Measurements from ENCODE around the gene PCSK6.

PCSK6 gene

DNA sequence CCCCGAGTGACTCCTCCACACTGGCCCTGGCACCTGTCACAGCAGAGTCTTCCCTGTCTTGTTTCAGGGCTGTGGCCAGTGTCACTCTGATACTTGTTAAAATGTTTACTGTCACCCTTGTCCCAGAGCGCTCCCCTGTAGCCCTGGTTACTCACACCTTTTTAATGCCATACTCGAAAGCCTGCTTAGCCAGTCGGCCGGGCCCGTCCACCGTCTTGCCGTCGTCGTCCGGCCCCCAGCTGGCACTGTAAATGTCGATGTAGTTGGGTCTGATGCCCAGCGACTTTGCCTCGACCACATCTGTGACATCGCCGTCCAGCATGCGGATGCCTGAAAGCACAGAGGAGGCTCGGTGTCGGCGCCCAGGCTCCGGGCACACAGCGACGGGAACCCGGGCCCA, 91.3 kb downstream of the PCSK6 start:
- DNase-seq (ENCODE audit: low spot score): no peak

DNA sequence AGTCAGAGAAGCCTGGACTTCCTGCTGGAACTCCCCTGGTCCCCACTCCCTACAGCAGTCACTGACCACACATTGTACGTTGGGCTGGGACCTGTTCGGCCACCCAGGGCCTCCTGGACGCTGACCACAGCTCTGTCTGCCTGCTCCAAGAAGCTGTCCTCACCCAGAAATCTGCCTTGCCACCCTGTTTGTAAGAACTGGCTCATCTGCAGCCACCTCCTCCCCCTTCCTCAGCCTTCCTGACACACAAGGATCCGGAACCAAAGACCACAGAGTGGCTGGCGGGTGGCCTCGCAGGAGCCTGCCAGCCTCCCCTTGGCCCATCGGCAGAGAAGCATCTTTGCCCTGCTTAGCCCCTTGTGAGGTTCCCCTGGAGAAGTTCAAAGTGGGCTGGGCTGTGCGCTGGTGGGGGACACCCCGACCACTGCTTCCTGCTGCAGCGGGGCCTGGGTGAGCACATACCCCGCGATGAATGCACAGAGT, 91.9 kb downstream of the PCSK6 start:
- DNase-seq (ENCODE audit: low spot score): no peak

DNA sequence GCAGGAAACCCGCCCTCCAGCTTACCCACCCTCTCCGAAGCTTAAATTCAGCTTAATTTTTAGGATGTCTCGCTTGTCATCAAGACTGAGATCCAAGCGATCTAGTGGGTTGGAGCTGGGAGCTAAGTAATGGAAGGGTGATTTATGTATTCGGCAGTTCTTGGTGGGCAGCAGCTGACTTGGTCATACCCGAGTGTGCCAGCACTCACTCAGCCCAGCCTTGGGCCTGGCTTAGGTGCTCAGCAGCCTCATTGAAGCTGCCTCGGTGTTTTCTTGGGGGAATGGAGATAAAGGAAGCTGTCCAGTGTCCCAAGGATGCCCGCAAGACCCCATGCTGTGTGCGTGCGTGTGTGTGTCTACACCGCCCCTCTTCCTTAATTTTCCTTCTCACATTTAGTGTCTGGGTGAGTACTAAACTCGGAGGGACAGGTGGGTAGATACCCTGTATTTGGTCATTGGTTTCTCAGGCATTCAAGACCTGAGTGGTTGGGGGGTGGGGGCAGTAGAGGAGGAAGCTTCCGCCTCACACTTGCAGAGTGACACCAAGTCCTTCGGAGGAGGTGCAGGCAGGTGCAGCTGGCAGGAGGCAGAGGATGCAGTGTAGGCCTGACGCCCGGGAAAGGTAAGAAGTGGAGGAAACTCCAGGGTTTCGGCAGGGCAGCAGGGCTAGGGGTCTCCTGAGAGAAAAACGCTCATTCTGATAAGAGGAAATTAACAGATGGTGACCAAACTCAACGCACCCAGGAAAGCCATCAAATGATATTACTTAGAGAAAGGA, 92.8 kb downstream of the PCSK6 start:
- DNase-seq (ENCODE audit: low spot score): no peak

DNA sequence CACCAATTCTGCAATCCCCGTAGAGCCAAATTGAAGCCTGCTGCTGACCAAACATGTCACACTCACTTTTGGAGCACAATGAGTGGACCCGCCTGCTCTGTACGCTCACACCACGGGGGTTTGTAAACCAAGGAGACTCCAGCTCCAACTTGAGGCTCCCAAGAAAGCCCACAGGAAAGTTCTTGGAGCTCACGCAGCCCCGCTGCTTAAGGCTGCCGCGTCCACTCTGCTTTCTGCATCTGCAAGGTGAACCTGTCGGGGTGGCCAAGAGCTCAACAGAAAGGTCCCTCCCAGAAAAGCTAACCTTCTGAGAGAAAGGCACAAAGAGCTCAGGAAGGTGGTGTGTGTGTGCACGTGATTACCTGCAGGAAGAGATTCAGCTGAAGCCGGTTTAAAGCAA, 94.9 kb downstream of the PCSK6 start:
- DNase-seq (ENCODE audit: low spot score): no peak

DNA sequence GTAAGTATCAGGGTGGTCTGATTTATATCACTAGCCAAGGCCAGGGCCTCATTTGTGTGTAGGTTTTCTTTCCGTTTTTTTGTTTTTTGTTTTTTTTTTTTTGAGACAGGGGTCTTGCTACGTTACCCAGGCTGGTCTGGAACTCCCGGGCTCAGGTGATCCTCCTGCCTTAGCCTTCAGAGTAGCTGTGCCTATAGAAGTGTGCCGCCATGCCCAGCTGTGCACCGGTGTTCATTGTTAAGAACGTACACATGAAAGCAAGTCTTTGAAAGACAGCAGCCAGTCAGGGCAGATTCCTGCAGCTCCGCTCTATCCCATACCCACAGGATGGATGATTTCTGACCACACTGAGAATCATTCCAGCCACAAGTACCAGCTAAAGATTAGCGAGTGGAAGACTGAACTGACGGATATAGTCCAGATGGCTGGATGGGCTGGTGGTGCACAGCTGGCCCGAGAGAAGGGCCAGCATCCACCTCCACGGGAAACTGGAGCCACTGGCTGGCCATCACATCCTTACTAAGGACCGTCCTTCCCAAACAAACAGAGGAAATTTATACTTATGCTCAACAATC, 95.4 kb downstream of the PCSK6 start:
- DNase-seq (ENCODE audit: low spot score): no peak

DNA sequence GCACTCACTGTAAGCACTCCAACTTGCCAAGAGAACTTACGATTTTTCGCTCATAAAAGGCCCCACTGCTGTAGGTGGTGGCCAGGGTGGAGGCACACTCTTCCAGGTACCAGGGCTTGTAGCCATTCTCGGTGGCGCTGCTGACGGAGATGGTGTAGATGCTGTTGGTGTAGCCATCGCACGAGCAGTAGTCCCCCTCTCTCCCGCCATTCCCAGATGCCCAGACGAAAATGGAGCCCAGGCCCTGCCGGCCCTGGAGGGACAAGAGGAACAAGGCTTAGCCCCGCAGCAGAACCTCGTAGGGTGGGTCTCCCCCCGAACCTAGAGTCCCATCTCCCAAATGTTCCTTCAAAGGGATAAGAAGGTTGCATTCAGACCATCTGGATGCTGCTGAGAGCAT, 96.3 kb downstream of the PCSK6 start:
- DNase-seq (ENCODE audit: low spot score): no peak

DNA sequence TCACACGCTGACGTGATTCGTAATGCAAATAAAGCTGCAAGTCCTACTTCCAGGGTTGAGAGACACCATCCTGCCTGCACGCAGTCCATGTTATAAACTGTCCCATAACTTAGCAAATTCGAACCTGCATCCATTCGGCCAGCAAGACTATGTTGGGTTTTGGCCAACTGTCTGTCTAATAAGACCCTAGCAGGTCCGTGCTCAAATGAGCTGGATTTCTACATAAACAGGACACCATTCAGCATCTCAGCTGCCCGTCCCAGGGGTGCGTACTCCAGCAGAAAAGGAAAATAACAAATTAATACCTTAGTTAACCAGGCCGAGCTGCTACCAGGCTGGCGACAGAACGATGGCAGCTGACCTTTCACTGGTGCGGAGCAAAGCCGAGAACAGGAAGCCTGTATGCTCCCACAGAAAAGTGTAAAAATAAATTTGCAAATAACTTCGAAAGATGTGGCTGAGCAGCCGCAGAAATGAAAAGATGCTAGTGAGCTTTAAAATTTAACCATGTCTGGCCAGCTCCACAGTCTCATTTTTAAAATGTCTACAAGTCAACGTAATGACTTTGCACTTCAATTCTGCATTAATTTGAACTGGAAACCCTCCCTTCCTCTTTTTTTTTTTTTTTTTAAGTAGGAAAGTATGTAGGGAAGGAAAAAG, 97.4 kb downstream of the PCSK6 start:
- no peak for DNase-seq (ENCODE audit: low spot score)

DNA sequence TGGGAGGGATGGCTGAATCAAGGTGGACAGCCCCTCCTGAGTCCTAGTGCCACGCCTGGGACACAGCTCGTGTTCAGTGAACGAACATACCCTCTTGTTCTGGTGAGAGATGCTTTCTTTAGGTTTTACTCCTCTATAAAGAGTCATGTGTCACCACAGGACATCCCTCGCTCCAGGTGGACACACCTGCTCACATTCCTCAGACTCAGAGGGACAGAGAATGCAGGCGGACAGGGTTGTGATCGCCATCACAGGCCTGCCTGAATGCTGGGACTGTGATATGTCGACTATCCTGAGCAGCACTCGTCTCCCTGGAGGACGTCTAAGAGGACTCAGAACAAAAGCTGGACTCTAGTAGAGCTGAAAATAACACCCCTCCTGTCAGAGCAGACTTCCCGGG, 98.1 kb downstream of the PCSK6 start:
- DNase-seq (ENCODE audit: low spot score): no peak

DNA sequence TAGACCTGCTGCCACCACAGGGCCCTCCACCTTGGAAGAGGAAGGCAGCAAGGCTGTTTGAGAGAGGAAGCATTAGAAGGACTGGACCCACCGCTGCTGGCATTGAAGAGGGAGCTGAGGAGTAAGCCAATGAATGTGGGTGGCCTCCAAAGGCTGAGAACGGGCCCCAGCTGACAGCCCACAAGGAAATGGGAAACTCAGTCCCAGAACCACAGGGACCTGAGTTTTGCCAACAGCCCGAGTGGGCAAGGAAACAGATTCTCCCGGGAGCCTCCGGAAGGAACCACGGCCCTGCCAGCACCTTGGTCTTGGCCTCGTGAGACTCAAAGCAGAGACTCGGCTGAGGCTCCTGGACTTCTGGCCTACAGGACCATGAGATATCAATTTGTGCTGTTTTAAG, 99.0 kb downstream of the PCSK6 start:
- DNase-seq (ENCODE audit: low spot score): no peak

DNA sequence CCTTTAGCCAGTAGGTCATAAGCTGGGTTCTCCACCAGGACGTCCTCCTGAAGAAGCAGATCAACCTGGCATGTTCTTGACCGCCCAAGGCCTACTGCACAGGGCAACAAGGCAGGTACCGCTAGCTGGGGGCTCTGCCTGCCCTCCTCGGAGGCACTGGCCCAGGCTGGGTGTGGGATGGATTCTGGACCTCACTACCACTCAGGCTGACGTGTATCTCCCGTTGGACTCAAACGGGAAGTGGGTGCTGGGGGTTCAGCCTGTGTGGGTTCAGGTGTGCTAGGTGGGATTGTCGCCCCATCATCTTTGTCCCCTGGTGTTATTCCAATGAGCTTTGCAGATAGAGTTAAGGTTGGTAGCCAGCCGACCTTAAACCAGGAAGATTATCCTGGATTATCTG, 99.4 kb downstream of the PCSK6 start:
- no peak for DNase-seq (ENCODE audit: low spot score)

DNA sequence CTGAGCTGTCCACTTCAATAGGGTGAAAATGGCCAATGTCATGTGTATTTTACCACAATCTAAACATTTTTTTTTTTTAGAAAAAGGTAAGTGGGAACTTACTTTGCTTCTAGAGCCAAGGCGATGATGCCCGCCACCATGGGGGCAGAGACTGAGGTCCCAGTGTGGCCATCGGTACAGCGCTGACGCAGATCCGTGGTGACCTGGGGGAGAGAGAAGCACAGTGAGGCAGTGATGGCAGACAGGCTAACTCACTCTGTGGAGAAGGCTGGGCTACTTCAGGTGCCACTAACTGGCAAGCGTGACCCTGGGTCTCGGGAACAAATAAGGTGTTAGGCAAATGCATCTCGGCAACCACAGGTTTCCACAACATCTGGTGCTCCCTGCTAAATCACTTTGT, 100.1 kb downstream of the PCSK6 start:
- no peak for DNase-seq (ENCODE audit: low spot score)

DNA sequence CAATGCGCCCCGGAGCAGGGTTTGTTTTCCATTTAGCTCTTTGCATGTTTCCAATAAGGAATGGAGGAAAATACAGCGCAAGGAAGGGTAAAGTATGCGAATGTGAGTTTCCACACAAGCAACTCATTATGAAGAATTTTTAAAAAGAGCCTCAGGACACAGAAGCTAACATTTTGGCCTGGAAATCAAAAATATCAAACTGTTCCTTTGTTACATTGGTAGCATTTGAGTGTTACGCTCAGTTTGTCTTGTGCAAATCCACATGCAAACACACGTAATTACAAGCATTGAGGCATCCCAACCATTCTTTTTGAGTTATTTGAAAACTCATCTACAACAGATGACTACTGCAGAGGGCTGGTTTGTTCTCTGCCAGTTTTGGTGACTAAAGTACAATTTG, 101.5 kb downstream of the PCSK6 start:
- DNase-seq (ENCODE audit: low spot score): no peak

DNA sequence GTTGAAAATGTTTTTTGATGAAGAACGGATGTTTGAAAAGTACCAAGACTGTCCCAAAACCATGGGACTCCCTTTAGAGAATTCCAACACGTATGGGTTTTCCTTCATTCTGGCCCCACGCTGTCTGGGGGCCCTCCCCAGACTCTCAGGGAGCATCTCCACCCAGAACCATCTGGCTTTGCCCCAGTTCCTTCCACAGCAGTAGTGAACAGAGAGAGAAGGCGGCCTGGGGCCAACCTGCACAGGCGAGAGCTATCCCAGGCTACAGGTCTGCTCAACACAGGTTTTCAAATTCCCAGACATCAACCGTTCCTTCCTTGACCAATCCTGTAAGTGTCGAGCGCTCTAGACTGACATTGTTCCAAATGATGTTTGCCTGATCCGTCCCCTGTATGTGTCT, 101.9 kb downstream of the PCSK6 start:
- no peak for DNase-seq (ENCODE audit: low spot score)

DNA sequence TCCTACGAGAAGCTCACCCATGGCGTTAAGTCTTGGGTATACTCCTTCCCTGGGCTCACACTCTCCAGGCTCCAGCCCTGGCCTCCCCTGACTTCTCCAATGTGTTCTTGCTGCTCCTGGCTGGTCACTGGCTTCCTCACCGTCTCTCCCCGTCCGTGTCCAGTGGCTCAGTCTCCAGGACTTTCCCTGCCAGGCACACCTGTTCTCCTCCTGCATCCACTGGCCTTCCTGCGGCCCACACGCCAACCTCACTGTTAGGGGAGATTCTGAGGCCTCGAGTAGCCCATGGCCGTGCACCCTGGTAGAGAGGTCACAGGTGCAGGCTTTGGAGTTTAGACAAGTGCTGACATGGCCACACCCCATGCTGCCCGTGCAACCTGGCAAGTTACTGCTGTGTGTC, 102.5 kb downstream of the PCSK6 start:
- DNase-seq (ENCODE audit: low spot score): no peak

DNA sequence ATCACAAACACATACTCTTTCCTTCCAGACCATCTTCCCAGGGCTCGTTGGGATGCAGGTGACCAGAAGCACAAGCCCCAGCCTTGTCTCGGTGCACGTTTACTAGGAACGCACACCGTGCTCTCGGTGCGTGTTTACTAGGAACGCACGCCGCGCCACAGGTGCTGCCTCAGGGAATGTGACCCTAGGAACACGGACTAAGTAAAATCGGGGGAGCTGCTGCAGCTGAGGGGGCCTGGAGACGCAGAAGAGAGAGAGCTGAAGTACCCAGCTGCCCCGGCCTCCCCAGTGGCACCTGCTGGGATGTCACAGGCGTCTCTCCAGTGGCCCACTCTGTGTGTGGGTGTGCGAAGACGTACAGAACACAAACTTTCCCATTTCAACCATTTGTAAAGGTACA, 103.5 kb downstream of the PCSK6 start:
- no peak for DNase-seq (ENCODE audit: low spot score)

DNA sequence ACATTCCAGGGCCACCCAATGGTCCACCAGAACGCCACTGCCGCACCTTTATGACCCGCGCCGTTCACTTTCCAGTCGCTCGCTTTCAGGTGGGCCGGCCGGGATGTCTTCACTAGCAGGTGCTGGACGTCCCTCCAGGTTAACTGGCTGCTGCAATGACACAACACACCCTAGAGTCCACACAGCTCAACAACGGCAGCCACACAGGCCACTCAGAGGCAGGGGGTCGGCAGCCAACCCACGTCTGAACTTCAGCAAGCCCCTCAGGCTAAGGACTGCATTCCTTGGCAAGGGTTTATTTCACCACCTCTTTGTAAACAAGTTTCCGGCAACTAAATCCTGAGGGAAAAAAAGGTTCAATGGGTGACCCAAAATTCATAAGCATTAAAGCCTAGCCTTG, 105.2 kb downstream of the PCSK6 start:
- no peak for DNase-seq (ENCODE audit: low spot score)

DNA sequence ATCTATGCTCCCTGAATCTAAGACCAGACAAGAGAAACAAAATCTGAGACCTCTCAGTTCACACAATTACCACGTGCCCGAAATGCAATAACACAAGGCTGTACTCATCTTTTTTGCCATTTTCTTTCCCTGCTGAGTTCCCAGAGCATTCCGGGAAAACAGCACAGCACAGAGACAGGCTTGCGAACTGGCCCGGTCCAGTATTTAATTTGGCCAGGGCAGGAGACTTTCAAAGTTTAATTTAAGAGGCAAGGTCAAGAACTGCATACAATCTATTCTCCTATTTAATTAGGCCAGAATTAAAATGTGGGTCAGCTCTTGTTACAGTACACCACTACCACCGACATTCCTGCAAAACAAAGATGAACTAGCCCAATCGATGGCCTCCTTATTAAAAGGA, 107.0 kb downstream of the PCSK6 start:
- DNase-seq (ENCODE audit: low spot score): no peak

DNA sequence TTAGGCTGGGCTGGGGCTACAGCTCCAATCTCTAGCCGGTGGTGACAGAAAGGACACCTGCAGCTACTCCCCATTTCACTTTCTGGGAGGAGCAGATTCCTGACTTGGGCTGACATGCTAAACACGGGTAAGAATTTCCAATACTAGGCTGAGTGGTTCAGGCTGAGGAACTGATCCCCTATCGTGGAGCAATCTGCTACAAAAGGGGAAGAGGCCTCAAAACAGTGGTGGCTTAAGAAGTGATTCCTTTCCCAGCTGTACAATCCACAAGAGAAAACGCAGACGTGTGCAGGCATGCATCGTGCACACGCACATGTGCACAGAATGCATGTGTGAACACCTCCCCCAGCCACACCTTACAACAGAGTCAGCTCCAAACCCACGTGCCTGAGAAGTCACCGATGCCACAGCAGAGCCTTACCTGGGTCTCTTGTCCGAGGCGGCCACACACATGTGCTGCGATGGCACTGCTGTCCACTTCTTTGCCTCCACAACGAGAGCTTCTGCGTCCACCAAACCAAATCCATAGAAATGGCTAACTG, 107.8 kb downstream of the PCSK6 start:
- DNase-seq (ENCODE audit: low spot score): no peak

DNA sequence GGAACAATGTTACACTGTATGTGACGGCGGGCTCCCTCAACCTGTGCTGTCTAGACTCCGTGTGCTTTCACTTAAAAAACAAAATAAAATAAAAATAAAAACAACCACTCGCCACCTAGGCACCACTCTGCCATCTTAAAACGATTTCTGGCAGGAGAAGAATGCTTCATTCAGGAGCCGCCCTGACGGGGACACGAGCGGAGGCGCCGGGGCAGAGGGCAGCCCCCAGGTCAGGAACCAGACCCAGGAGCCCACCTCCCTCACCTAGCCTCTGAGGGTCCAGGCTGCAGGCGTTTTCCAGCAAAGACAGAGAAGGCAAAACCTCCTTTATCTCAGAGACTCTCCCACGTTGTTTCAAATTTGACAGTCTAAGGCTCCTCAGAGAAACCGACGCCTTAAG, 109.4 kb downstream of the PCSK6 start:
- DNase-seq (ENCODE audit: low spot score): no peak

DNA sequence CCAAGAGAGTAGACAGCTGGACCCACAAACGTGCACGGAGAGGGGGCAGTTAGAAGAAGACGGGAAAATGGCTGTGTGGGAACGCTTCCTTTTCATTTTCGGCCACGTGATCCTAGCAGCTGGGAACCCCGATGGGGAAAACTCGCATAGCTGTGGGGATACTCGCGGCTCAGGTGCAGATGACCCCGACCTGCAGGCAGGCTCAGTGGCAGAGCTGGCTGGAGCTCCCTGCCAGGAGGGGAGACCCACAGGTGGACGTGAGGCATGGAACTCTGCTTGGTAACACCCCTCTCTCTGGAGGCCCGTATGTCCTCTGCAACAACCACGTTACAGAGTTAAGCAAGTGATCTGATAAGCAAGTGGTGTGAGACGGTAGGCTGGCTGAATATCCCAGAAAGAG, 109.9 kb downstream of the PCSK6 start:
- no peak for DNase-seq (ENCODE audit: low spot score)

DNA sequence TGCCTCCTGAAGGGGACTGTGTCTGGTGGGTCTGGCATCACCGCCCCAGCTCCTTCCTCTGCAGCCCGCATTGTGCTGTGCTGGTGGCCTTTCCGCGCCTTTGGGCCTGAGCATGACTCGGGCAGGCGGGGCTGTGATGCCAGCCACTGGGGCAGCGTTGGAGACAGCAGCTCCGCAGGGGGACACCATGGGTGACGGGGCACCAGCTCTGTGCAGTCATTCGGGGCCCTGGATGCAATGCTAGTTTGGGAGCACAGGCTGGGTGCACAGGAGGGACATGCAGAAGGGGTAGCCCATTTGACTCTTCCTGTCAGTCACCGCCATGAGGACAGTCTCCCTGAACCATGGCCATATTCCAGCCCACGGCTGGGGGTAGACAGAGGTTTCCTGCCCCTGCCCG, 110.6 kb downstream of the PCSK6 start:
- no peak for DNase-seq (ENCODE audit: low spot score)

DNA sequence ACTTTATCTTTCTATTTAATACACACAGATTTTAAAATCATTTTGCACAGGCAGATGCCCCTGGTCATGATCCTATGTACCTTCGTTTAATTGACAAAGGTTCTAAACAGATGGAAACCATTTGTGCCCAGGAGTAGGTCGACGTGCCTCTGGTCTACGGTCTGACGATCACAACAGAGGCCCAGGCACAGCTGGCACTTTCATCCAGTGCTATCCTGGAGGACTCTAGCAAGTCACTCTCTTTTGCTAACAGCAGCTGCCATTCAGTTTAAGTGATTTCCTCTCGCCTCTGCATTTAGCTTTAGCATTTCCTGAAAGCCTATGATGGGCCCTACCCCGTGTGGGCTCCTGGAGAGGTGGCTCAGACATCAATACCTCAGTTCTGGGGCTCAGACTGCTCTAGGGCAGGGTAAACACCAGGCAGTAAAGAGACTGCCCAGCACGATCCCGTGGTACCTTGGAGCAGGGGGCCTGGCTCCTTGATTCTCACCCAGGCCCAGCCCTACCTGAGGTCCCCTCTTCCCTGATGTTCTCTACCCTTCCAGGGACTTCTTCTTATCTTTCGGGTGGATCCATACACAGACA, 111.2 kb downstream of the PCSK6 start:
- DNase-seq (ENCODE audit: low spot score): no peak
